GM12891 (cell line): Measurements from ENCODE around the gene SLX4IP.

Source experiments
- POLR2A ChIP-seq: IDR thresholded peaks from 2 replicates; pipeline ENCODE4 v1.6.1; 2011; ENCODE audit warnings: low read depth, low read length, control low read depth
- TAF1 ChIP-seq: IDR thresholded peaks from 2 replicates; pipeline ENCODE4 v1.6.1; 2011; ENCODE audit warnings: low read depth, low read length, control low read depth

DNA sequence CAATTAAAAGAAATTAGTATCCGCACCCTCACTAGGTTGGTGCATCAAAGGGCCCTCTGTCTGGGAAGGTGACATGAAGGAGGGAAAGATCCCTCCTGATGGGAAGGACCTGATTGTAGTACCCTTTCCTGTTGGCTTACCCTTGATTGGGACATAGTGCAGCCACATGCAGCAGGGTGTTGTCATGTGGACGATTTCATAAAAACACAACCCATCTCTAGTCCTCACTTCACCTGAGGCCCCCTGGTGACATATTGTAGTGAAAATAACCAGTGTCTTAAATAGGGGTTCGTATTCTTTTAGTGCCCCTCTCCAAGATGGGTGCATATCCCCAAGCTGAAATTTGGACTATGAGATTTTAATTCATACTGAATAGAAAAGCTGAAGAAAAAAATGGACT, 97.3 kb downstream of the SLX4IP start:
- no peak for TF ChIP-seq TAF1
- TF ChIP-seq POLR2A = no peak
